ENCODE measurements around the gene AADACL4.
"Not testable (repeated sequence)": the region's sequence is repeated elsewhere in the genome, so short reads cannot be mapped to it uniquely, and the experiment has no call there.

AADACL4 gene

GRCh38 chr1:12630946-12631530, 12.8 kb upstream of the AADACL4 start:
- no peak for DNase-seq

- no peak for DNase-seq
Measured at GRCh38 chr1:12631571-12631970, 12.3 kb upstream of the AADACL4 start.

GRCh38 chr1:12634156-12634555, 9.7 kb upstream of the AADACL4 start:
- DNase-seq: no peak

- DNase-seq: no peak
Measured at GRCh38 chr1:12634696-12635202, 9.1 kb upstream of the AADACL4 start.

- no peak for DNase-seq
Measured at GRCh38 chr1:12636098-12636950, 7.6 kb upstream of the AADACL4 start.

GRCh38 chr1:12637693-12638092, 6.2 kb upstream of the AADACL4 start:
- DNase-seq: no peak

- DNase-seq: peak; percentile 19
Measured at GRCh38 chr1:12640237-12640957, 3.5 kb upstream of the AADACL4 start.

GRCh38 chr1:12640958-12641272, 3.0 kb upstream of the AADACL4 start:
- no peak for DNase-seq

- no peak for DNase-seq
Measured at GRCh38 chr1:12643079-12643478, 806 bp upstream of the AADACL4 start.

GRCh38 chr1:12644237-12644636, 352 bp downstream of the AADACL4 start:
- DNase-seq: no peak

GRCh38 chr1:12644829-12645228, 944 bp downstream of the AADACL4 start:
- DNase-seq: no peak

- not testable (repeated sequence) for DNase-seq
Measured at GRCh38 chr1:12645401-12645800, 1.5 kb downstream of the AADACL4 start.

- DNase-seq: no peak
Measured at GRCh38 chr1:12648741-12649140, 4.9 kb downstream of the AADACL4 start.

- DNase-seq: no peak
Measured at GRCh38 chr1:12649971-12650421, 6.1 kb downstream of the AADACL4 start.

- no peak for DNase-seq
Measured at GRCh38 chr1:12654004-12654567, 10.2 kb downstream of the AADACL4 start.

- no peak for DNase-seq
Measured at GRCh38 chr1:12654657-12655056, 10.8 kb downstream of the AADACL4 start.

GRCh38 chr1:12656575-12656974, 12.7 kb downstream of the AADACL4 start:
- no peak for DNase-seq

- no peak for DNase-seq
Measured at GRCh38 chr1:12657060-12657884, 13.4 kb downstream of the AADACL4 start.

- not testable (repeated sequence) for DNase-seq
Measured at GRCh38 chr1:12657885-12658512, 14.1 kb downstream of the AADACL4 start.

GRCh38 chr1:12658531-12659453, 14.9 kb downstream of the AADACL4 start:
- DNase-seq: no peak
